ENCODE measurements around the gene PYURF. TPM values are rescaled to one million over a fixed set of nuclear protein-coding genes. Genes with fewer than 3 reads are reported as not detected.

Gene PYURF
- 41.7 and 44.2 TPM in 2 replicates for total RNA-seq (2021)
- long read RNA-seq, transcript PYURF-201 (2 exons, 1,361 nt): major isoform, 406 of 411 reads
- long read RNA-seq, partial matches to known transcripts: 0 of 411 reads
- long read RNA-seq, other reads (novel, unspliced or antisense): 5 of 411 reads

GRCh38 chr4:88523325-88524129 is at the start of gene PYURF:
PYURF (minus strand) TSS chr4:88523776; CDS start chr4:88523700, 76 bp downstream.
- Histone ChIP-seq H3K4me1 (ENCODE audit: insufficient read depth, low read length) (no peaks in the 10 kb centered on the region; the same call in 1 of the 2 replicates), H3K56ac (ENCODE audit: insufficient read length, low read depth, low read length) (no peak within 1 kb of the TSS), H3K18ac (ENCODE audit: insufficient read length, low read depth, low read length) (peak within 1 kb of the TSS; percentile 65), H3T11ph (ENCODE audit: low read length) (no peak within 1 kb of the TSS), H3K9me3 (ENCODE audit: control insufficient read depth, low read depth, low read length) (no peaks in the 10 kb centered on the region), H3K14ac (ENCODE audit: insufficient read depth, low read length) (peak within 1 kb of the TSS; percentile 81), H3K23ac (ENCODE audit: insufficient read length, low read depth, low read length) (no peak within 1 kb of the TSS), H2AFZ (ENCODE audit: low read length) (peak within 1 kb of the TSS; percentile 24), H4K91ac (ENCODE audit: insufficient read length, low read depth, low read length) (no peak within 1 kb of the TSS), H2BK12ac (ENCODE audit: insufficient read length, low read depth, low read length) (no peak within 1 kb of the TSS), H4K5ac (ENCODE audit: insufficient read length, low read depth, low read length) (no peak within 1 kb of the TSS), H3K9ac (ENCODE audit: extremely low read depth, insufficient read length, low read length) (peak within 1 kb of the TSS; percentile 84), H3K79me2 (ENCODE audit: insufficient read depth, low read length) (peaks cover 6% of the 10 kb centered on the region; the same call in 1 of the 2 replicates), H3K4ac (ENCODE audit: low read depth, low read length) (no peak within 1 kb of the TSS), H3K27ac (ENCODE audit: insufficient read length, low read depth, low read length) (peak within 1 kb of the TSS; percentile 35), H2BK20ac (ENCODE audit: low read depth, low read length, poor library complexity, severe bottlenecking) (no peak within 1 kb of the TSS), H3K23me2 (ENCODE audit: insufficient read length, low read depth, low read length, poor library complexity, severe bottlenecking) (peaks cover 6% of the 10 kb centered on the region), H3K27me3 (ENCODE audit: insufficient read depth, low read length) (no peaks in the 10 kb centered on the region), H4K8ac (replicated peaks; ENCODE audit: insufficient read length, low read depth, low read length) (no peak within 1 kb of the TSS), H3K4me2 (ENCODE audit: insufficient read depth, insufficient read length, low read length) (peak within 1 kb of the TSS; percentile 54), H4K20me1 (ENCODE audit: control insufficient read depth, insufficient read depth, insufficient read length) (no peaks in the 10 kb centered on the region), H2BK120ac (ENCODE audit: low read depth, low read length, poor library complexity, severe bottlenecking) (no peak within 1 kb of the TSS), H3K79me1 (ENCODE audit: insufficient read depth, low read depth, low read length, poor library complexity, severe bottlenecking) (no peaks in the 10 kb centered on the region), H2BK5ac (ENCODE audit: insufficient read length, low read length) (no peak within 1 kb of the TSS), H2AK5ac (ENCODE audit: insufficient read length, low read length) (no peak within 1 kb of the TSS), H2BK15ac (ENCODE audit: low read depth, low read length) (no peak within 1 kb of the TSS)
- H3K4me3 Mint-ChIP-seq: peak within 1 kb of the TSS; percentile 91 to 96
- peak; percentile 97 for DNase-seq
- peaks cover 21 to 24% of the 10 kb centered on the region in 2 experiments for H3K4me1 Mint-ChIP-seq
- peaks cover 8 to 16% (median 16%) of the 10 kb centered on the region in 3 experiments for H3K36me3 Mint-ChIP-seq (ENCODE audit: insufficient read depth in 1 of 3, low read depth in 3 of 3)
- peak within 1 kb of the TSS; percentile 72 to 94 (median 92); a peak in 6 of 7 replicates for H3K27ac Mint-ChIP-seq
- WGBS (ENCODE audit: extremely low coverage, insufficient read length, low lambda C conversion rate): no CpG with 5 or more reads among the region's 68 CpGs
- H3K9me3 Mint-ChIP-seq: no peaks in the 10 kb centered on the region
- H3K27me3 Mint-ChIP-seq (ENCODE audit: low read depth): no peaks in the 10 kb centered on the region
- TF ChIP-seq CTCF (conservative IDR thresholded peaks at IDR 0.05): no peak
